ENCODE measurements around the gene ZNF536.

DNA sequence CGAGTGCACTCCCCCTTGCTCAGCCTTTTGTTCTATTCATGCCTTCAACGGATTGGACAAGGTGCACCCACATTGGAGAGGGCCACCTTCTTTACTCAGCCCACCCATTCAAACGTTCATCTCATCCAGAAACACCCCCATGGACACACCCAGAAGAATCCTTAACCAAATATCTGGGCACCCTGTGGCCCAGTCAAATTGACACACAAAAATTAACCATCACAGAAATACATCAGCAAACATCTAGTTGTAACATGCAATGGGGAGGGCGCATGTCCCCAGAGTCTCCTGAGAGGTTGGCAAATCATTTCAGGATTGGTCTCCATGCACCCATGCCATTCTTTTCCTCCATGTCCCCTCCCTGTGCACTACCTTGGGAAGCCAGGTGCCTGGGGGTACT is 167.1 kb downstream of the ZNF536 start:
- TF ChIP-seq, protein P1, sequence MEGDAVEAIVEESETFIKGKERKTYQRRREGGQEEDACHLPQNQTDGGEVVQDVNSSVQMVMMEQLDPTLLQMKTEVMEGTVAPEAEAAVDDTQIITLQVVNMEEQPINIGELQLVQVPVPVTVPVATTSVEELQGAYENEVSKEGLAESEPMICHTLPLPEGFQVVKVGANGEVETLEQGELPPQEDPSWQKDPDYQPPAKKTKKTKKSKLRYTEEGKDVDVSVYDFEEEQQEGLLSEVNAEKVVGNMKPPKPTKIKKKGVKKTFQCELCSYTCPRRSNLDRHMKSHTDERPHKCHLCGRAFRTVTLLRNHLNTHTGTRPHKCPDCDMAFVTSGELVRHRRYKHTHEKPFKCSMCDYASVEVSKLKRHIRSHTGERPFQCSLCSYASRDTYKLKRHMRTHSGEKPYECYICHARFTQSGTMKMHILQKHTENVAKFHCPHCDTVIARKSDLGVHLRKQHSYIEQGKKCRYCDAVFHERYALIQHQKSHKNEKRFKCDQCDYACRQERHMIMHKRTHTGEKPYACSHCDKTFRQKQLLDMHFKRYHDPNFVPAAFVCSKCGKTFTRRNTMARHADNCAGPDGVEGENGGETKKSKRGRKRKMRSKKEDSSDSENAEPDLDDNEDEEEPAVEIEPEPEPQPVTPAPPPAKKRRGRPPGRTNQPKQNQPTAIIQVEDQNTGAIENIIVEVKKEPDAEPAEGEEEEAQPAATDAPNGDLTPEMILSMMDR (IDR thresholded peaks at IDR 0.05; ENCODE audit: insufficient read depth, low read length), result no peak
- TF ChIP-seq POLR2AphosphoS5 (IDR thresholded peaks at IDR 0.05; ENCODE audit: low read depth) (no peak), REST (IDR thresholded peaks at IDR 0.05; ENCODE audit: insufficient replicate concordance, low read depth) (no peak), SPI1 (IDR thresholded peaks at IDR 0.05; ENCODE audit: borderline replicate concordance, low read depth) (no peak)

Measured in HL-60 (cell line).